ENCODE results near the gene RELA. TPM values are rescaled to one million over a fixed set of nuclear protein-coding genes. Genes with fewer than 3 reads are reported as not detected.

Gene RELA
- total RNA-seq, 2 experiments from 2014 or later = 379 to 382 TPM

DNA sequence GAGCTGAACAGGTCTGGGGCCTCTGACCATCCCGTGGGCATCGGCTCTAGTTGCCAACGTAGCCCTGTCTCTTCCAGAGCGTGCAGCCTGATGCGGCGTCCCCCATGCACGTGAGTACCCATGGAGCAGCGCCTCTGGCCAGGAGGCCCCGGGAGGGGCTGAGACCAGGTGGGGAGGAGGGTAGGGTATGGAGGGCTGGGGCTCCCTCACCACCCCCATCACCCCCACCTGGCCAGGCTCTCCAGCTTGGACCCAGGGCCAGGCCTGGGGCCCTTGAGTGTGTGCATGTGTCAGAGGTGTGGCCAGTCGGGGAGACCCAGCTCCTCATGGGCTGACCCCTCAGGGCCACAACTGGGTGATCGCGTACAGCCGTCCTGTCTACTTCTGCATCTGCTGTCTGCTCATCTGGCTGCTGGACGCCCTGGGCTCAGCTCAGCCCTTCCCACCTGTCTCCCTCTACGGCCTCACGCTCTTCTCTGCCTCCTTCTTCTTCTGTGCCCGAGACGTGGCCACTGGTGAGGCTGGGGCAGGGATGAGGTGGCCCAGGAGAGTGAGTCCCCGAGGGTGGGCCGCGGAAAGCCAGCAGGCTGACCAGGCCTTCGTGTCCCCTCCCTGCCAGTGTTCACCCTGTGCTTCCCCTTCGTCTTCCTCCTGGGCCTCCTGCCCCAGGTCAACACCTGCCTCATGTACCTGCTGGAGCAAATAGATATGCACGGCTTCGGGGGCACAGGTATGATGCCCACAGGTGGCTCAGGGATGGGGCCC, 38.7 kb downstream of the RELA start:
- intact Hi-C loops (cut with DNase I, micrococcal nuclease) = loop anchor here in 1 of 2 experiments (10.0 kb wide), 1 partner anchor 361 kb away; no protein-coding TSS in a partner anchor
- no peaks in the 10 kb centered on the region for H3K27me3 Mint-ChIP-seq
- Histone ChIP-seq H3K9me3 (ENCODE audit: control insufficient read depth in 1 of 2, insufficient read depth in 1 of 2, low read length in 2 of 2) (no peaks in the 10 kb centered on the region), H3K27ac (ENCODE audit: low read depth in 1 of 2, low read length in 2 of 2) (no peak overlapping the region), H3K4me1 (ENCODE audit: insufficient read depth, low read length) (peaks cover 13% of the 10 kb centered on the region), H3K27me3 (ENCODE audit: control insufficient read depth in 1 of 2, insufficient read depth in 2 of 2, low read length in 2 of 2) (no peaks in the 10 kb centered on the region), H3K4me3 (ENCODE audit: low read length) (no peak overlapping the region), H3K36me3 (ENCODE audit: insufficient read depth, low read length) (peaks cover 93% of the 10 kb centered on the region)
- no peaks in the 10 kb centered on the region for H3K9me3 Mint-ChIP-seq
- DNase-seq = no peak
- ChIA-PET CTCF (interaction anchor here (1.4 kb wide), 2 partner anchors 9 to 15 kb away, joined by 3 read pairs; no protein-coding TSS in a partner anchor), POLR2A (no interaction called here)
- peaks cover 14% of the 10 kb centered on the region for H3K4me1 Mint-ChIP-seq (ENCODE audit: low read depth)
- H3K27ac Mint-ChIP-seq = no peak overlapping the region
- peaks cover 70% of the 10 kb centered on the region for H3K36me3 Mint-ChIP-seq (ENCODE audit: low read depth)
- no peak overlapping the region for H3K4me3 Mint-ChIP-seq
- ATAC-seq (ENCODE audit: poor library complexity) = no peak
- no peak for TF ChIP-seq CTCF (IDR thresholded peaks at IDR 0.05)

DNA sequence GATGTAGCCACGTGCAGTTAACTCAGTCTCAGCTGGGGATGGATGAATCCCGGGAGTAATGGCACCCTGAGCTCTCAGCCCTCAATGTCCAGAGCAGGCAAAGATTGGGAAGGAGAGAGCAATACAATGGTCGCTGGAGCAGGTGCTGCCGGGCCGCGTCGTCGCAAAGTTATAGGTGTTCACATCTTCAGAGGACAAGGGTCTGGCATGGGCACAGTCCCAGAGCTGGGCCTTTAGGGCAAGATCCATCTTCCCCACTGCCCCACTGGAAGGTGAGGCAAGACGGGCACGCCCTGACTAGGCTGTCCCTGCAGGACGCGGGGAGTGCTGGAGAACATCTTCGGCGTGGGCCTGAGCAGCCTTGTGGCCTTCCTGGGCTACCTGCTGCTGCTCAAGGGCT, 39.5 kb downstream of the RELA start:
- no peak for TF ChIP-seq CTCF (IDR thresholded peaks at IDR 0.05)
- ChIA-PET POLR2A (no interaction called here), CTCF (interaction anchor here (1.4 kb wide), 2 partner anchors 10 to 16 kb away, joined by 3 read pairs; no protein-coding TSS in a partner anchor)
- peaks cover 74% of the 10 kb centered on the region for H3K36me3 Mint-ChIP-seq (ENCODE audit: low read depth)
- no peak overlapping the region for H3K27ac Mint-ChIP-seq
- no peak overlapping the region for H3K27ac ChIP-seq (ENCODE audit: low read depth in 1 of 2, low read length in 2 of 2)
- ATAC-seq (ENCODE audit: poor library complexity) (no peak), DNase-seq (no peak)
- no peaks in the 10 kb centered on the region for H3K27me3 ChIP-seq (ENCODE audit: control insufficient read depth in 1 of 2, insufficient read depth in 2 of 2, low read length in 2 of 2)
- H3K27me3 Mint-ChIP-seq = no peaks in the 10 kb centered on the region
- H3K36me3 ChIP-seq (ENCODE audit: insufficient read depth, low read length) = peaks cover 93% of the 10 kb centered on the region
- H3K4me3 Mint-ChIP-seq = no peak overlapping the region
- H3K4me1 Mint-ChIP-seq (ENCODE audit: low read depth) = peaks cover 18% of the 10 kb centered on the region
- no peaks in the 10 kb centered on the region for H3K9me3 Mint-ChIP-seq
- no peaks in the 10 kb centered on the region for H3K9me3 ChIP-seq (ENCODE audit: control insufficient read depth in 1 of 2, insufficient read depth in 1 of 2, low read length in 2 of 2)
- intact Hi-C loops (cut with DNase I, micrococcal nuclease) = loop anchor here in 1 of 2 experiments (10.0 kb wide), 1 partner anchor 362 kb away; no protein-coding TSS in a partner anchor
- H3K4me3 ChIP-seq (ENCODE audit: low read length) = no peak overlapping the region
- H3K4me1 ChIP-seq (ENCODE audit: insufficient read depth, low read length) = peaks cover 19% of the 10 kb centered on the region

DNA sequence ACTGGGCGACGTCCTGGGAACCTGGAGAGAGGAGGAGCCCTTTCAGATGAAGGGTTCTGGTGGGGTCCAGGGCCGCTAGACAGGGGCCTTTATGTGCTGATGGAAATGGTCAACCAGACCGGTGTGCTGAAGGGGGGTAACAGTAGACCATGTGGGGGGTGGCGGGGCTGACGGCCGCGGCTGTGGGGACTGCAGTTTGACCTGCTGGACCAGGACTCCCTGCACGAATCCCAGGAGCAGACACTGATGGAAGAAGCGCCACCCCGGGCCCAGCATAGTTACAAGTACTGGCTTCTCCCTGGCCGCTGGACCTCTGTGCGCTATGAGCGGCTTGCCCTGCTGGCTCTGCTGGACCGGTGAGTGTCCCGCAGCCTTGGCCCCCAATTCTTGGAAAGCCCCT, 40.7 kb downstream of the RELA start:
- Mint-ChIP-seq H3K27ac (no peak overlapping the region), H3K27me3 (no peaks in the 10 kb centered on the region), H3K9me3 (no peaks in the 10 kb centered on the region), H3K4me3 (no peak overlapping the region), H3K36me3 (ENCODE audit: low read depth) (peaks cover 73% of the 10 kb centered on the region), H3K4me1 (ENCODE audit: low read depth) (peaks cover 24% of the 10 kb centered on the region)
- ChIA-PET POLR2A (no interaction called here), CTCF (no interaction called here)
- peaks cover 30% of the 10 kb centered on the region for H3K4me1 ChIP-seq (ENCODE audit: insufficient read depth, low read length)
- intact Hi-C loops (cut with DNase I, micrococcal nuclease) = loop anchor here in 1 of 2 experiments (10.0 kb wide), 1 partner anchor 363 kb away; no protein-coding TSS in a partner anchor
- no peak for TF ChIP-seq CTCF (IDR thresholded peaks at IDR 0.05)
- H3K4me3 ChIP-seq (ENCODE audit: low read length) = no peak overlapping the region
- H3K36me3 ChIP-seq (ENCODE audit: insufficient read depth, low read length) = peaks cover 93% of the 10 kb centered on the region
- ATAC-seq (ENCODE audit: poor library complexity) = no peak
- H3K27ac ChIP-seq (ENCODE audit: low read depth in 1 of 2, low read length in 2 of 2) = no peak overlapping the region
- H3K9me3 ChIP-seq (ENCODE audit: control insufficient read depth in 1 of 2, insufficient read depth in 1 of 2, low read length in 2 of 2) = no peaks in the 10 kb centered on the region
- no peaks in the 10 kb centered on the region for H3K27me3 ChIP-seq (ENCODE audit: control insufficient read depth in 1 of 2, insufficient read depth in 2 of 2, low read length in 2 of 2)
- no peak for DNase-seq
